Skin of body (tissue), 2 donors: Measurements from ENCODE around the gene TMF1. TPM values are rescaled to one million over a fixed set of nuclear protein-coding genes. Genes with fewer than 3 reads are reported as not detected.
A peak's percentile ranks its signal among the peaks of the same experiment; 100 is the strongest.

Experiments
- DNase-seq: peaks from one replicate; lab custom pipeline; 2025; lab: John Stamatoyannopoulos, UW
- total RNA-seq: library from RNA; depleted of rRNA; stranded (reverse); fragments of >200 nt; gene quantifications from one replicate; pipeline ENCODE4 v1.2.3, GENCODE V29; 2014

The TMF1 gene
- 38.2 TPM for total RNA-seq

- DNase-seq: no peak
Measured at GRCh38 chr3:69051756-69052471, at the start of gene TMF1. TMF1 (minus strand) TSS chr3:69052333; CDS start chr3:69052086, 247 bp downstream.

GRCh38 chr3:69099576-69099975 lies 47.4 kb upstream of the TMF1 start:
- no peak for DNase-seq

GRCh38 chr3:69097407-69098086 lies 45.4 kb upstream of the TMF1 start:
- DNase-seq: no peak

- no peak for DNase-seq
Measured at GRCh38 chr3:69096299-69096698, 44.2 kb upstream of the TMF1 start.

GRCh38 chr3:69095636-69096035 lies 43.5 kb upstream of the TMF1 start:
- no peak for DNase-seq

- no peak for DNase-seq
Measured at GRCh38 chr3:69094467-69095205, 42.5 kb upstream of the TMF1 start.

GRCh38 chr3:69092030-69092516 lies 39.9 kb upstream of the TMF1 start:
- DNase-seq: no peak

- DNase-seq: no peak
Measured at GRCh38 chr3:69091389-69092029, 39.4 kb upstream of the TMF1 start.

- no peak for DNase-seq
Measured at GRCh38 chr3:69090021-69090420, 37.9 kb upstream of the TMF1 start.

- no peak for DNase-seq
Measured at GRCh38 chr3:69088063-69088462, 35.9 kb upstream of the TMF1 start.

- DNase-seq: no peak
Measured at GRCh38 chr3:69087030-69087791, 35.1 kb upstream of the TMF1 start.

- DNase-seq: peak; percentile 58
Measured at GRCh38 chr3:69085833-69086722, 33.9 kb upstream of the TMF1 start.

GRCh38 chr3:69085168-69085832 lies 33.2 kb upstream of the TMF1 start:
- DNase-seq: no peak

GRCh38 chr3:69084326-69085167 lies 32.4 kb upstream of the TMF1 start, which contains the start of gene ARL6IP5:
ARL6IP5 (plus strand) TSS chr3:69084937; CDS start chr3:69085048, 111 bp downstream.
- peak; percentile 94 for DNase-seq

- peak; percentile 15 for DNase-seq
Measured at GRCh38 chr3:69082805-69083204, 30.7 kb upstream of the TMF1 start.

- DNase-seq: no peak
Measured at GRCh38 chr3:69082361-69082760, 30.2 kb upstream of the TMF1 start.

- no peak for DNase-seq
Measured at GRCh38 chr3:69081583-69082262, 29.6 kb upstream of the TMF1 start.
